GM19463 (cell line): ENCODE results near the gene SHROOM3.

Experiments used
- ATAC-seq: cut with Tn5 transposase; IDR thresholded peaks from one replicate; pipeline ENCODE4 v1.9.1; 2021; ENCODE audit warnings: mild to moderate bottlenecking, moderate library complexity; ENCODE audit not compliant: unreplicated experiment

SHROOM3 gene

GRCh38 chr4:76535603-76536372 is 100.8 kb downstream of the SHROOM3 start:
- no peak for ATAC-seq

- no peak for ATAC-seq
Measured at GRCh38 chr4:76536373-76536689, 101.3 kb downstream of the SHROOM3 start.

GRCh38 chr4:76538296-76538695 is 103.3 kb downstream of the SHROOM3 start:
- no peak for ATAC-seq

GRCh38 chr4:76539979-76540378 is 105.0 kb downstream of the SHROOM3 start:
- no peak for ATAC-seq

- ATAC-seq = no peak
Measured at GRCh38 chr4:76540486-76540885, 105.5 kb downstream of the SHROOM3 start.

- no peak for ATAC-seq
Measured at GRCh38 chr4:76543378-76543777, 108.3 kb downstream of the SHROOM3 start.

- no peak for ATAC-seq
Measured at GRCh38 chr4:76544725-76545124, 109.7 kb downstream of the SHROOM3 start.

- ATAC-seq = no peak
Measured at GRCh38 chr4:76545226-76545884, 110.3 kb downstream of the SHROOM3 start.

GRCh38 chr4:76546327-76546726 is 111.3 kb downstream of the SHROOM3 start:
- no peak for ATAC-seq

GRCh38 chr4:76546759-76547742 is 112.0 kb downstream of the SHROOM3 start:
- ATAC-seq = no peak

- no peak for ATAC-seq
Measured at GRCh38 chr4:76548704-76549103, 113.7 kb downstream of the SHROOM3 start.

GRCh38 chr4:76549765-76550164 is 114.7 kb downstream of the SHROOM3 start:
- no peak for ATAC-seq

- ATAC-seq = no peak
Measured at GRCh38 chr4:76550966-76551780, 116.1 kb downstream of the SHROOM3 start.

GRCh38 chr4:76554630-76555029 is 119.6 kb downstream of the SHROOM3 start:
- ATAC-seq = no peak

GRCh38 chr4:76556452-76556851 is 121.4 kb downstream of the SHROOM3 start:
- no peak for ATAC-seq

- no peak for ATAC-seq
Measured at GRCh38 chr4:76558396-76559235, 123.6 kb downstream of the SHROOM3 start.

- no peak for ATAC-seq
Measured at GRCh38 chr4:76559236-76560071, 124.4 kb downstream of the SHROOM3 start.

GRCh38 chr4:76562161-76562560 is 127.1 kb downstream of the SHROOM3 start:
- ATAC-seq = no peak
